Astrocyte (in vitro differentiated cells and primary cell): Measurements from ENCODE around the gene DUSP5.

Experiments used
- CTCF ChIP-seq: IDR thresholded peaks from 2 replicates; pipeline ENCODE4 v1.5.1; 2011; ENCODE audit warnings: low read depth, mild to moderate bottlenecking, inconsistent platforms, low read length, moderate library complexity; ENCODE audit not compliant: insufficient read depth
- EZH2 ChIP-seq: IDR thresholded peaks from 2 replicates; pipeline ENCODE4 v1.6.1; 2012; ENCODE audit warnings: mild to moderate bottlenecking, low read length, inconsistent platforms; ENCODE audit not compliant: insufficient read depth

- TF ChIP-seq CTCF (no peak), EZH2 (no peak)
Observed at GRCh38 chr10:110461088-110461487, 36.6 kb upstream of the DUSP5 start.
